ENCODE measurements around the gene PHETA1.

The PHETA1 gene

DNA sequence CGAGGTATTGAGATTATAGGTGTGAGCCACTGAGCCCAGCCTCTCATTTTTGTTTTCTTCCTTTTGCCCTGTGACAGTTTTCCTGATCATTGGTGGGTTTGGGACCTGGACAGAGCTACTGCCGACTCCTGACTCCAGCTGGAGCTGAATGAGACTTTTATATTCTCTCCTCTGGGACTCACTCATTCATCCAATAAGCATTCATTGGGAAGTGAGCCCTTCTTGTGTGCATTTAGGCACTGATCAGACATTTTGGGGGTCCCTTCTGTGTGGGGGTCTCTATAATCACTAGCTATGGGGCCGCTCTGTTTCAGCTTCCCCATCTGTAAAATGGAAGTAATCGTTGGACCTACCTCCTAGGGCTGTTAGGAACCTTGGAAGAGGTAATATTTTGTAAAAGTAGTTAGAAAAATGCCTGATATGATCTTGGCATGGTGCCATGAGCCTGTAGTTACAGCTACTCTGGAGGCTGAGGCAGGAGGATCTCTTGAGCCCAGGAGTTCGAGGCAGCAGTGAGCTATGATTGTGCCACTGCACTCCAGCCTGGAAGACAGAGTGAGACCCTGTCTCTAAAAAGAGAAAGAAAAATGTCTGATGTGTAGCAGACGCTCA lies 44.0 kb upstream of the PHETA1 start:
- in situ Hi-C loops (cut with MboI; ENCODE audit: low pct_unique_long_range_greater_than_20kb, low sequenced_read_pairs, unreplicated experiment), result no loop called here
- DNase-seq (ENCODE audit: low spot score), result no peak
- TF ChIP-seq, protein P1, sequence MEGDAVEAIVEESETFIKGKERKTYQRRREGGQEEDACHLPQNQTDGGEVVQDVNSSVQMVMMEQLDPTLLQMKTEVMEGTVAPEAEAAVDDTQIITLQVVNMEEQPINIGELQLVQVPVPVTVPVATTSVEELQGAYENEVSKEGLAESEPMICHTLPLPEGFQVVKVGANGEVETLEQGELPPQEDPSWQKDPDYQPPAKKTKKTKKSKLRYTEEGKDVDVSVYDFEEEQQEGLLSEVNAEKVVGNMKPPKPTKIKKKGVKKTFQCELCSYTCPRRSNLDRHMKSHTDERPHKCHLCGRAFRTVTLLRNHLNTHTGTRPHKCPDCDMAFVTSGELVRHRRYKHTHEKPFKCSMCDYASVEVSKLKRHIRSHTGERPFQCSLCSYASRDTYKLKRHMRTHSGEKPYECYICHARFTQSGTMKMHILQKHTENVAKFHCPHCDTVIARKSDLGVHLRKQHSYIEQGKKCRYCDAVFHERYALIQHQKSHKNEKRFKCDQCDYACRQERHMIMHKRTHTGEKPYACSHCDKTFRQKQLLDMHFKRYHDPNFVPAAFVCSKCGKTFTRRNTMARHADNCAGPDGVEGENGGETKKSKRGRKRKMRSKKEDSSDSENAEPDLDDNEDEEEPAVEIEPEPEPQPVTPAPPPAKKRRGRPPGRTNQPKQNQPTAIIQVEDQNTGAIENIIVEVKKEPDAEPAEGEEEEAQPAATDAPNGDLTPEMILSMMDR (IDR thresholded peaks at IDR 0.05; ENCODE audit: extremely low read depth, insufficient read depth, missing control alignments), result no peak

DNA sequence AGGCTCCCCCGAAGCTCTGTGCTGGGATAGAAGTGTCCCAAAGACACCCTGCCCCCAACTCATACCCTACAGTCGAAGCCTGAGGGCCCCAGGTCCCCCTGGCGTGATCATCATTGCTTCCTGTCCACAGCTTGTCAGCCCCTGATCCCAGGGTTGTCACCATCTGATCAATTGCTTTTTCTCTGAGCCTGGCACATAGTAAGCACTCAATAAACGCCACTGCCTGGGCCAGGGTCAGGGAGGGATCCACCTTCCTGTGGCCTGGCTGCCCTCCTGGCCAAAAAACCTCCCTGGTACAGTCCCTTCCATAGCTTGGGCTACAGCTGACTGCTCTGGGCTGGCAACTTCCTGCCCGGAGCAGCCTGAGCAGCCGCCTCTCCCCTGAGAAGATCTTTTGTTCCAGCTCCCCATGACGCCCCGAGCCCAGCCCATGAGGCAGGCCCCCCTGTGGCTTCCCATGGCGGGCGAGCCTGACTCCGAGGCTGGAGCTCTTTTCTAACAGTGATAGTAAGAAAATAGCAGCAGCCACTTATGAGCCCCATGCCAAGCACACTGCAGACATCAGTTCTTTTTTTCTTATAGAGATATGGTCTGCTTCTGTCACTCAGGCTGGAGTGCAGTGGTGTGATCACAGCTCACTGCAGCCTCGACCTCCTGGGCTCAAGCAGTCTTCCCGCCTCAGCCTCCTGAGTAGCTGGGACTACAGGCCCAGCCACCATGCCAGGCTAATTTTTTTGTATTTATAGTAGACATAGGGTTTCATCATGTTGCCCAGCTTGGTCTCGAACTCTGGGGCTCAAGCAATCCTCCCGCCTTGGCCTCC lies 43.3 kb upstream of the PHETA1 start:
- in situ Hi-C loops (cut with MboI; ENCODE audit: low pct_unique_long_range_greater_than_20kb, low sequenced_read_pairs, unreplicated experiment), result no loop called here
- TF ChIP-seq, protein P1 (IDR thresholded peaks at IDR 0.05; ENCODE audit: extremely low read depth, insufficient read depth, missing control alignments), result no peak
- no peak for DNase-seq (ENCODE audit: low spot score)

DNA sequence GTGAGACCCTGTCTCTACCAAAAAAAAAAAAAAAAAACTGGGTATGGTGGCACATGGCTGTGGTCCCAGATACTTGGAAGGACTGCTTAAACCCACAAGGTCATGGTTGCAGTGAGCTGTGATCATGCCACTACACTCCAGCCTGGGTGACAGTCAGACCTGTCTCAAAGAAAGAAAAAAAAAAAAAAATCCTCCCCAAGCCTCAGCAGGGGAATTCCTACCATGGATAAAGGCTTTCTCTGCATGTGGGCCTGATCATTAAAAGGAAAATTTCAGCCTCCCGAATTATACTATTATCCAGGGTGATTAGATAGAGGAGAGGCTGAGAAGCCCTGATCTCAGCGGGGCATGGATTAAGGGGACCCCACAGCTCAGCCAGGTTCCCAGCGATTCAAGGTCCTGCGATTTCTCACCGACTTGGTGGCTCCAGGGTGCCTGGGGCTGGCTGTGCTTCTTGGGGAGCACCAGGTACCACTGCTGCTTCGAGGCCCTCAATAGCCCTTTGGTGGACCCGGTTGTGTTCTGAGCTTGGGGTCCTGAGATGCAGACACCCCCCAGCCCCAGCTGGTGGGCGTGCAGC lies 42.4 kb upstream of the PHETA1 start:
- TF ChIP-seq, protein P1 (IDR thresholded peaks at IDR 0.05; ENCODE audit: extremely low read depth, insufficient read depth, missing control alignments), result no peak
- in situ Hi-C loops (cut with MboI; ENCODE audit: low pct_unique_long_range_greater_than_20kb, low sequenced_read_pairs, unreplicated experiment), result no loop called here
- no peak for DNase-seq (ENCODE audit: low spot score)

DNA sequence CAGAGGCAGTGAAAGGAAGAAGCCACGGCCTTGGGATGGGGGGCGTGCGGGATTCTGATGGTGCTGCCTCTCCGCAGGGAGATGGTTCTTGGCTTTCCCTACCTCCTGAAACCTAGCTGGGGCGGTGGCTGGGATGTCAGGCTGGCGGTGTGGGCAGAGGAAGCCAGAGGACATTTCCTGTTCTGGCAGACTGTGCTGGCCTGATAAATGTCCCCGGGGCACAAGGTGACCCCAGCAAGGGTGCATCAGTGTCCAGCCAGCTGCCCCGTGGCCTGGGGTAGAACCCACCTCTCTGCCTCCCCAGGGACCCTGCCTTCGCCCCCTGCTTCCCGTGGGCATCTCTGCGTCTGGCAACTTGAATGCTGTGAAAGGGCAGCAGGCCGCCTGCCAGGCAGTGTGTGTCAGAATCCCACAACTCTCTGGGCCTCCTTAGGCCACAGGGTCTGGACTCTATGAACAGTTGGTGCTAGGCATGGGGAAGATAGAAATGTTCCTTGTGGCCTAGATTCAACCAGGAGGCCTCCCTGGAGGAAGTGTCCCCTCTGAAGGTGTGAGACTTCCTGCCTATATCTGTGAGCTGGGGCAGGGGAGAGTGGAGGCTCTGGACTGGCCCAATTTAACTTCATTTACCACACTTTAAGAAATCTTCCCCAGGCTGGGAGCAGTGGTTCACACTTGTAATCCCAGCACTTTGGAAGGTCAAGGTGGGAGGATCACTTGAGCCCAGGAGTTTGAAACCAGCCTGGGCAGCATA lies 41.7 kb upstream of the PHETA1 start:
- DNase-seq (ENCODE audit: low spot score), result no peak

DNA sequence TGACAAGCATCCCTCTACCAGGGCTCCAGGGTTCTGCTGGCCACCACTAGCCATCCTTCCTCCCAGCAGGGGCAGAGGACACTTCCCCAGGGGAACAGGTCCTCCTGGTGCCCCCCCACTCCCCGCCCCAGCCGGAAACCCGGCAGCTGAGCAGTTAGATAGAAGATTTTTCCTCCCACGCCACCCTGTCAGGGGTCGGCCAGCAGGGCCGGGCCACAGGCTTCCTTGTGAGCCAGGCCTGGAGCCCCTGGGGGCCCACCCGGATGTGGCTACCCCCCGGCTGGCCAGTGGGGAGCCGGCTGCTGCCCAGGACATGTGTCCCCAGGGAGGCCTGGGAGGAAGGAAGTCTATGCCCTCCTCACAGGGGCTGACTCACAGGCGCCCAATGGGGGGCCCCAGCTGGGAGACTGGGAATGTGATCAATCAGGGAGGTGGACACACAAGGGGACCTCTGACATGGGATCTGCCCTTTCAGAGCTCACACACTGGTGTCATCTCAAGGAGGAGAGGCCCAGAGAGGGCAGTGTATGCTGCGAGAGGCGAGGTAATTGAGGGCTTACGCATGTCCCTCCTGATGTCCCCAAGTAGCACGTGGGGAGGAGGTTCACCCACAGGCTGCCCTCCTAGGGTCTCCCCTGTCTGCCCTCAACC lies 41.0 kb upstream of the PHETA1 start:
- DNase-seq (ENCODE audit: low spot score), result no peak
- in situ Hi-C loops (cut with MboI; ENCODE audit: low pct_unique_long_range_greater_than_20kb, low sequenced_read_pairs, unreplicated experiment), result no loop called here
- TF ChIP-seq, protein P1 (IDR thresholded peaks at IDR 0.05; ENCODE audit: extremely low read depth, insufficient read depth, missing control alignments), result no peak

More for the DNA sequence above, 41.7 kb upstream of the PHETA1 start:
- TF ChIP-seq, protein P1 (IDR thresholded peaks at IDR 0.05; ENCODE audit: extremely low read depth, insufficient read depth, missing control alignments), result no peak
- in situ Hi-C loops (cut with MboI; ENCODE audit: low pct_unique_long_range_greater_than_20kb, low sequenced_read_pairs, unreplicated experiment), result no loop called here

DNA sequence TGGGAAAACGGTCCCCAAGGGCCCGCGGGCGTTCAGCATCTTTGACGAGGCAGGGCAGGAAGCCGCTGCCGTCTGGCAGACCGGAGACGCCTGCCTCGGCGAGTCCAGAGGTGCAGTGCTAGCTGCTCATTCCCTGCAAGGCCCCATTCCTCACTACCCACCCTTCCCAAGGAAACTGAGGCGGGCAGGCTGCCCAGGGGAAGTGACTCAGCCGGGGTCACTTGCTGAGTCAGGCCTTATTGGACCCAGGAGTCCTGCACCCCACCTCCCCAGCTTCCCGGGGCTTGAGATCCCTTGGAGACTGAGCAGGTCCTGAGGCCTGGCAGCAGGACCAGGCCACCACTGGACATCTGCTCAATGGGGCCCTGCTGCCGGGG lies 40.5 kb upstream of the PHETA1 start:
- no peak for DNase-seq (ENCODE audit: low spot score)
- in situ Hi-C loops (cut with MboI; ENCODE audit: low pct_unique_long_range_greater_than_20kb, low sequenced_read_pairs, unreplicated experiment), result no loop called here
- TF ChIP-seq, protein P1 (IDR thresholded peaks at IDR 0.05; ENCODE audit: extremely low read depth, insufficient read depth, missing control alignments), result no peak

Measured in GM13977 (cell line).